Measurements from ENCODE around the gene ZNF501. TPM values are rescaled to one million over a fixed set of nuclear protein-coding genes. Genes with fewer than 3 reads are reported as not detected.

Gene ZNF501
- 3.1 and 11.9 TPM in 2 replicates for total RNA-seq

GRCh38 chr3:44729384-44729910 lies at the start of gene ZNF501:
TSS of gene ZNF501 (plus strand) at chr3:44729635. CDS start at chr3:44734422, 4,787 bp downstream.

GRCh38 chr3:44712455-44713075 lies 16.9 kb upstream of the ZNF501 start, which contains the start of gene ZNF502:
TSS of gene ZNF502 (plus strand) at chr3:44712660. CDS start at chr3:44720262, 7,602 bp downstream.

GRCh38 chr3:44761424-44762169 lies 32.2 kb downstream of the ZNF501 start, which contains the start of the genes KIAA1143 and KIF15:
TSS of gene KIAA1143 (minus strand) at chr3:44761619. CDS start at chr3:44761602, 17 bp downstream.
TSS of gene KIF15 (plus strand) at chr3:44761794. CDS start at chr3:44761866, 72 bp downstream.

Other genes starting within 250 kb of the ZNF501 start
- 5.8 and 7.0 TPM in 2 replicates for gene ZKSCAN7, start 174.4 kb upstream of the ZNF501 start, total RNA-seq
- 0.32 and 0.90 TPM in 2 replicates for gene ZNF660, start 144.7 kb upstream of the ZNF501 start, total RNA-seq
- 10.5 and 10.8 TPM in 2 replicates for gene ZNF197, start 104.6 kb upstream of the ZNF501 start, total RNA-seq
- gene ZNF35, start 80.9 kb upstream of the ZNF501 start, total RNA-seq = 7.3 and 9.9 TPM in 2 replicates
- 3.6 and 5.4 TPM in 2 replicates for gene ZNF502, start 17.0 kb upstream of the ZNF501 start, total RNA-seq
- 17.5 and 19.0 TPM in 2 replicates for gene KIAA1143, start 32.0 kb downstream of the ZNF501 start, total RNA-seq
- gene KIF15, start 32.2 kb downstream of the ZNF501 start, total RNA-seq = 4.2 and 5.4 TPM in 2 replicates
- gene TMEM42, start 132.3 kb downstream of the ZNF501 start, total RNA-seq = 13.5 and 35.2 TPM in 2 replicates
- not detected in 2 replicates for gene TGM4, start 145.0 kb downstream of the ZNF501 start, total RNA-seq
- gene ZDHHC3, start 246.5 kb downstream of the ZNF501 start, total RNA-seq = 54.0 and 64.3 TPM in 2 replicates
- gene EXOSC7, start 246.6 kb downstream of the ZNF501 start, total RNA-seq = 50.7 and 55.6 TPM in 2 replicates

Measured in cardiac atrium fibroblast (primary cell).